HCT116 (cell line): Measurements from ENCODE around the gene KIF26B. TPM values are rescaled to one million over a fixed set of nuclear protein-coding genes. Genes with fewer than 3 reads are reported as not detected.

Source experiments
- ATAC-seq: fragments of 200-7000 bp; cut with Tn5 transposase; 2 replicates; pipeline ENCODE4 v1.9.1; 2020; ENCODE audit warnings: mild to moderate bottlenecking, moderate library complexity
- BruUV-seq: library from RNA; stranded (reverse); fragments of 400-500 nt; replicated peaks from 2 replicates; lab custom pipeline; 2021; lab: Mats Ljungman, UMichigan
- CTCF ChIA-PET: fragments of 300-600 bp; sonication (Branson Sonifier 250); formaldehyde crosslinking; loops from one replicate; lab custom pipeline; 2021; ENCODE audit warnings: antibody characterized with exemption; lab: Charles Lee
- POLR2A ChIA-PET: fragments of 300-600, 350-600 bp; sonication (Branson Sonifier 250); formaldehyde crosslinking; loops from one replicate; lab custom pipeline; 2021; ENCODE audit warnings: antibody characterized with exemption; lab: Charles Lee
- RAD21 ChIA-PET, 2 experiments: fragments of 300-600 bp; sonication (Branson Sonifier 250); formaldehyde crosslinking; loops; one replicate each; lab custom pipeline; 2023; ENCODE audit warnings: low total read pairs in 2 of 2; ENCODE audit not compliant: uncharacterized antibody in 2 of 2, unreplicated experiment in 2 of 2, low non-redundant PET in 1 of 2; lab: Charles Lee
- DNase-seq: peaks from one replicate; pipeline ENCODE4 v3.0.0-alpha.2; 2010; ENCODE audit warnings: low read depth, low spot score
- H2AFZ ChIP-seq: fragments of 200-600 bp; shearing (Covaris generic), sonication (generic); 2 replicates; pipeline ENCODE4 v1.6.1; 2017; ENCODE audit warnings: low read depth, mixed run types, mixed read lengths, antibody characterized with exemption, low read length; ENCODE audit not compliant: poor library complexity, severe bottlenecking
- H3K27ac ChIP-seq: 2 replicates; pipeline ENCODE4 v1.5.1; 2012; ENCODE audit warnings: low read depth, low read length
- H3K27me3 ChIP-seq: fragments of 200-600 bp; sonication (generic); 2 replicates; pipeline ENCODE4 v1.6.1; 2016; ENCODE audit warnings: mixed run types, low read length, mixed read lengths; ENCODE audit not compliant: insufficient read depth
- H3K36me3 ChIP-seq, 2 experiments: fragments of 200-500 bp in 1 of 2; fragments of 200-600 bp in 1 of 2; sonication (Bioruptor generic) in 1 of 2; sonication (generic) in 1 of 2; 2 replicates each; pipeline versions ENCODE4 v1.5.1 to v1.6.1; 2014 to 2016; ENCODE audit warnings: low read length in 2 of 2, inconsistent platforms in 1 of 2, mixed read lengths in 1 of 2, mixed run types in 1 of 2; ENCODE audit not compliant: insufficient read depth in 2 of 2, control insufficient read depth in 1 of 2
- H3K4me1 ChIP-seq, 2 experiments: fragments of 200-600 bp in 1 of 2; sonication (generic) in 1 of 2; 2 replicates each; pipeline versions ENCODE4 v1.5.1 to v1.6.1; 2012 to 2017; ENCODE audit warnings: low read length in 2 of 2, inconsistent platforms in 1 of 2, mild to moderate bottlenecking in 1 of 2, mixed read lengths in 1 of 2, mixed run types in 1 of 2, moderate library complexity in 1 of 2; ENCODE audit not compliant: insufficient read depth in 2 of 2, control insufficient read depth in 1 of 2
- H3K4me2 ChIP-seq: fragments of 200-600 bp; sonication (generic); 2 replicates; pipeline ENCODE4 v1.6.1; 2017; ENCODE audit warnings: mixed run types, low read length, mixed read lengths
- H3K4me3 ChIP-seq, 2 experiments: fragments of 200-600 bp in 1 of 2; sonication (generic) in 1 of 2; replicated peaks in 1 of 2; 2 replicates each; pipeline ENCODE4 v1.5.1; 2011 to 2016; ENCODE audit warnings: low read length in 2 of 2, control low read depth in 1 of 2, low read depth in 1 of 2, mild to moderate bottlenecking in 1 of 2, mixed read lengths in 1 of 2, mixed run types in 1 of 2
- H3K79me2 ChIP-seq: fragments of 200-600 bp; sonication (generic); 2 replicates; pipeline ENCODE4 v1.6.1; 2017; ENCODE audit warnings: mild to moderate bottlenecking, mixed run types, low read length, moderate library complexity, mixed read lengths; ENCODE audit not compliant: insufficient read depth
- H3K9ac ChIP-seq: fragments of 200-600 bp; sonication (generic); 2 replicates; pipeline ENCODE4 v1.6.1; 2016; ENCODE audit warnings: low read length, mixed read lengths
- H3K9me2 ChIP-seq: fragments of 200-600 bp; sonication (generic), shearing (Covaris generic); 2 replicates; pipeline ENCODE4 v1.6.1; 2017; ENCODE audit warnings: mixed run types, mild to moderate bottlenecking, moderate library complexity; ENCODE audit not compliant: insufficient read depth
- H3K9me3 ChIP-seq, 2 experiments: fragments of 200-500 bp in 1 of 2; fragments of 200-600 bp in 1 of 2; sonication (Bioruptor generic) in 1 of 2; sonication (generic) in 1 of 2; 2 replicates each; pipeline ENCODE4 v1.6.1; 2014 to 2017; ENCODE audit warnings: low read length in 2 of 2, mixed read lengths in 2 of 2, inconsistent platforms in 1 of 2, low read depth in 1 of 2, mild to moderate bottlenecking in 1 of 2, mixed run types in 1 of 2, moderate library complexity in 1 of 2; ENCODE audit not compliant: control insufficient read depth in 1 of 2, insufficient read depth in 1 of 2
- H4K20me1 ChIP-seq: fragments of 200-600 bp; sonication (generic), shearing (Covaris generic); 2 replicates; pipeline ENCODE4 v1.6.1; 2017; ENCODE audit warnings: mixed run types, mild to moderate bottlenecking, moderate library complexity; ENCODE audit not compliant: insufficient read depth
- CEBPB ChIP-seq: IDR thresholded peaks from 2 replicates; pipeline ENCODE4 v1.6.1; 2012; ENCODE audit warnings: low read depth
- EGR1 ChIP-seq: IDR thresholded peaks from 2 replicates; pipeline ENCODE4 v1.6.1; 2012; ENCODE audit warnings: low read depth
- FOSL1 ChIP-seq: IDR thresholded peaks from 2 replicates; pipeline ENCODE4 v1.6.1; 2012; ENCODE audit warnings: low read depth
- JUND ChIP-seq: IDR thresholded peaks from 2 replicates; pipeline ENCODE4 v1.6.1; 2012
- POLR2A ChIP-seq: IDR thresholded peaks from 2 replicates; pipeline ENCODE4 v1.7.0; 2011; ENCODE audit warnings: borderline replicate concordance; ENCODE audit not compliant: insufficient read depth, insufficient read length; ENCODE audit errors: extremely low read depth
- SIN3A ChIP-seq: IDR thresholded peaks from 2 replicates; pipeline ENCODE4 v1.6.1; 2012; ENCODE audit warnings: low read depth
- SP1 ChIP-seq: IDR thresholded peaks from 2 replicates; pipeline ENCODE4 v1.6.1; 2012; ENCODE audit warnings: low read depth
- SRF ChIP-seq: IDR thresholded peaks from 2 replicates; pipeline ENCODE4 v1.6.1; 2012; ENCODE audit warnings: low read depth
- ZFX ChIP-seq: fragments of 450-650 bp; IDR thresholded peaks from 2 replicates; pipeline ENCODE4 v1.6.1; 2017
- intact Hi-C: fragments of 100-400 bp; cut with micrococcal nuclease; formaldehyde crosslinking; loops from 2 replicates; pipeline ENCODE4 v1.10.0; 2022
- total RNA-seq: library from RNA; stranded (reverse); gene quantifications from one replicate; pipeline ENCODE4 v1.2.1, GENCODE V29; 2021; ENCODE audit not compliant: unreplicated experiment
- TF ChIP-seq, protein P1 (sequence below): IDR thresholded peaks from 2 replicates; pipeline ENCODE4 v1.6.1; 2011; ENCODE audit warnings: mild to moderate bottlenecking, low read length, moderate library complexity; ENCODE audit not compliant: insufficient replicate concordance; ENCODE audit errors: extremely low read depth
- TF ChIP-seq, protein P2 (sequence below): IDR thresholded peaks from 2 replicates; pipeline ENCODE4 v1.6.1; 2012
- TF ChIP-seq, protein P3 (sequence below), 3 experiments: fragments of 200-600 bp in 1 of 3; sonication (generic) in 1 of 3; IDR thresholded peaks in 2 of 3; conservative IDR thresholded peaks in 1 of 3; 2 replicates each; pipeline ENCODE4 v1.5.1; 2012 to 2017; ENCODE audit warnings: low read depth in 2 of 3, low read length in 2 of 3, antibody characterized with exemption in 1 of 3, borderline replicate concordance in 1 of 3, control low read depth in 1 of 3, mild to moderate bottlenecking in 1 of 3, mixed read lengths in 1 of 3, mixed run types in 1 of 3, moderate library complexity in 1 of 3; ENCODE audit not compliant: insufficient read depth in 1 of 3

The KIF26B gene
- total RNA-seq, 1 experiment from 2014 or later: 0.49 TPM

DNA sequence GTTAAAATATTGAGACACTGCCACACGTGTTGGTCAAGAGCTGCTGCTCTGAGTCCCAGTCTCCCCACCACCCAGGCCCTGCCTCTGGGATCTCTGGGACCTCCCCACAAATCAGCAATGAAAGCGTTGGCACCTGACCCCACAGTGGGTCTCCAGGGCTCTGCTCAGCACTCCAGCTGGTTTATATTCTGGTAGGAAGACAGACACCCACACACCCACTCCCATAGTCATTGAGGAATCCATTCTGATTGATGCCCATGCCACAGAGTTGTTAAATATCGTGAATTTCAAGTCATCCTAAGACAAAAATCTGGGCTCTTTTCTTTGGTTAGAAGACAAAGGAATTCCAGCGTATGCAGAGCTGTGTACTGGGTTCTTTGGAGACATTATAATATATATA is 91.6 kb downstream of the KIF26B start:
- intact Hi-C loops: no loop called here
- no peaks in the 10 kb centered on the region for H3K36me3 ChIP-seq
- H2AFZ ChIP-seq: no peak overlapping the region
- no TSS peak for BruUV-seq
- RAD21 ChIA-PET: no interaction called here
- no peaks in the 10 kb centered on the region for H3K27me3 ChIP-seq
- TF ChIP-seq EGR1 (no peak), FOSL1 (no peak), SIN3A (no peak), ZFX (no peak), POLR2A (no peak), CEBPB (no peak), JUND (no peak), SRF (no peak), SP1 (no peak)
- TF ChIP-seq, protein P1, sequence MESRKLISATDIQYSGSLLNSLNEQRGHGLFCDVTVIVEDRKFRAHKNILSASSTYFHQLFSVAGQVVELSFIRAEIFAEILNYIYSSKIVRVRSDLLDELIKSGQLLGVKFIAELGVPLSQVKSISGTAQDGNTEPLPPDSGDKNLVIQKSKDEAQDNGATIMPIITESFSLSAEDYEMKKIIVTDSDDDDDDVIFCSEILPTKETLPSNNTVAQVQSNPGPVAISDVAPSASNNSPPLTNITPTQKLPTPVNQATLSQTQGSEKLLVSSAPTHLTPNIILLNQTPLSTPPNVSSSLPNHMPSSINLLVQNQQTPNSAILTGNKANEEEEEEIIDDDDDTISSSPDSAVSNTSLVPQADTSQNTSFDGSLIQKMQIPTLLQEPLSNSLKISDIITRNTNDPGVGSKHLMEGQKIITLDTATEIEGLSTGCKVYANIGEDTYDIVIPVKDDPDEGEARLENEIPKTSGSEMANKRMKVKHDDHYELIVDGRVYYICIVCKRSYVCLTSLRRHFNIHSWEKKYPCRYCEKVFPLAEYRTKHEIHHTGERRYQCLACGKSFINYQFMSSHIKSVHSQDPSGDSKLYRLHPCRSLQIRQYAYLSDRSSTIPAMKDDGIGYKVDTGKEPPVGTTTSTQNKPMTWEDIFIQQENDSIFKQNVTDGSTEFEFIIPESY: no peak
- TF ChIP-seq, protein P2, sequence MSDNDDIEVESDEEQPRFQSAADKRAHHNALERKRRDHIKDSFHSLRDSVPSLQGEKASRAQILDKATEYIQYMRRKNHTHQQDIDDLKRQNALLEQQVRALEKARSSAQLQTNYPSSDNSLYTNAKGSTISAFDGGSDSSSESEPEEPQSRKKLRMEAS: no peak
- TF ChIP-seq, protein P3, sequence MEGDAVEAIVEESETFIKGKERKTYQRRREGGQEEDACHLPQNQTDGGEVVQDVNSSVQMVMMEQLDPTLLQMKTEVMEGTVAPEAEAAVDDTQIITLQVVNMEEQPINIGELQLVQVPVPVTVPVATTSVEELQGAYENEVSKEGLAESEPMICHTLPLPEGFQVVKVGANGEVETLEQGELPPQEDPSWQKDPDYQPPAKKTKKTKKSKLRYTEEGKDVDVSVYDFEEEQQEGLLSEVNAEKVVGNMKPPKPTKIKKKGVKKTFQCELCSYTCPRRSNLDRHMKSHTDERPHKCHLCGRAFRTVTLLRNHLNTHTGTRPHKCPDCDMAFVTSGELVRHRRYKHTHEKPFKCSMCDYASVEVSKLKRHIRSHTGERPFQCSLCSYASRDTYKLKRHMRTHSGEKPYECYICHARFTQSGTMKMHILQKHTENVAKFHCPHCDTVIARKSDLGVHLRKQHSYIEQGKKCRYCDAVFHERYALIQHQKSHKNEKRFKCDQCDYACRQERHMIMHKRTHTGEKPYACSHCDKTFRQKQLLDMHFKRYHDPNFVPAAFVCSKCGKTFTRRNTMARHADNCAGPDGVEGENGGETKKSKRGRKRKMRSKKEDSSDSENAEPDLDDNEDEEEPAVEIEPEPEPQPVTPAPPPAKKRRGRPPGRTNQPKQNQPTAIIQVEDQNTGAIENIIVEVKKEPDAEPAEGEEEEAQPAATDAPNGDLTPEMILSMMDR (IDR thresholded peaks at IDR 0.05 in 2 of 3, conservative IDR thresholded peaks at IDR 0.05 in 1 of 3; ENCODE audit: borderline replicate concordance in 1 of 3, insufficient read depth in 1 of 3, low read depth in 2 of 3, low read length in 2 of 3): no peak
- TF ChIP-seq, all 23 proteins: peak for 0
- Histone ChIP-seq H3K9ac (no peak overlapping the region), H3K9me2 (no peaks in the 10 kb centered on the region), H3K4me3 (no peak overlapping the region), H3K4me1 (no peaks in the 10 kb centered on the region), H4K20me1 (no peaks in the 10 kb centered on the region), H3K4me2 (no peak overlapping the region), H3K27ac (no peak overlapping the region), H3K79me2 (no peaks in the 10 kb centered on the region), H3K9me3 (no peaks in the 10 kb centered on the region)
- ATAC-seq (no peak), DNase-seq (no peak)
- POLR2A ChIA-PET: no interaction called here
- CTCF ChIA-PET: interaction anchor here (1.3 kb wide), 1 partner anchor 90 kb away, joined by 3 read pairs; no protein-coding TSS in a partner anchor
